Renal pelvis (tissue), 4 donors: ENCODE results near the gene HLA-F. TPM values are rescaled to one million over a fixed set of nuclear protein-coding genes. Genes with fewer than 3 reads are reported as not detected.

ENCODE experiments used
- DNase-seq: peaks from one replicate; pipeline ENCODE4 v3.0.0-alpha.2; 2013
- polyA plus RNA-seq, 3 donors: library from polyadenylated mRNA; unstranded; fragments of 120-200 nt; gene quantifications; one replicate each; pipeline ENCODE4 v1.2.1, GENCODE V29; 2013; ENCODE audit not compliant: insufficient read length in 3 of 3

Gene HLA-F
- polyA plus RNA-seq, 3 donors: 4.2 to 6.3 (median 4.6) TPM

- no peak for DNase-seq
Measured at GRCh38 chr6:29743025-29743424, 19.8 kb downstream of the HLA-F start.

- no peak for DNase-seq
Measured at GRCh38 chr6:29743568-29743967, 20.3 kb downstream of the HLA-F start.

GRCh38 chr6:29744131-29744530 lies 20.9 kb downstream of the HLA-F start:
- DNase-seq: no peak

GRCh38 chr6:29744621-29745020 lies 21.4 kb downstream of the HLA-F start:
- no peak for DNase-seq

GRCh38 chr6:29745386-29745785 lies 22.2 kb downstream of the HLA-F start:
- DNase-seq: no peak

GRCh38 chr6:29745855-29746449 lies 22.7 kb downstream of the HLA-F start:
- no peak for DNase-seq

- no peak for DNase-seq
Measured at GRCh38 chr6:29746846-29747687, 23.8 kb downstream of the HLA-F start.

GRCh38 chr6:29747688-29748250 lies 24.5 kb downstream of the HLA-F start:
- DNase-seq: no peak

GRCh38 chr6:29748391-29749307 lies 25.4 kb downstream of the HLA-F start:
- DNase-seq: peak; percentile 81

- DNase-seq: no peak
Measured at GRCh38 chr6:29749308-29749662, 26.1 kb downstream of the HLA-F start.

GRCh38 chr6:29749668-29750067 lies 26.4 kb downstream of the HLA-F start:
- DNase-seq: no peak

GRCh38 chr6:29750709-29751108 lies 27.5 kb downstream of the HLA-F start:
- no peak for DNase-seq

- DNase-seq: no peak
Measured at GRCh38 chr6:29751480-29751879, 28.2 kb downstream of the HLA-F start.

GRCh38 chr6:29752451-29753308 lies 29.4 kb downstream of the HLA-F start:
- peak; percentile 78 for DNase-seq

GRCh38 chr6:29753309-29753644 lies 30.0 kb downstream of the HLA-F start:
- DNase-seq: no peak

GRCh38 chr6:29755295-29755871 lies 32.1 kb downstream of the HLA-F start:
- DNase-seq: no peak

- no peak for DNase-seq
Measured at GRCh38 chr6:29757282-29757681, 34.0 kb downstream of the HLA-F start.

GRCh38 chr6:29757701-29758293 lies 34.6 kb downstream of the HLA-F start:
- no peak for DNase-seq

- DNase-seq: no peak
Measured at GRCh38 chr6:29758761-29759160, 35.5 kb downstream of the HLA-F start.

- no peak for DNase-seq
Measured at GRCh38 chr6:29759457-29759856, 36.2 kb downstream of the HLA-F start.

- no peak for DNase-seq
Measured at GRCh38 chr6:29760328-29760727, 37.1 kb downstream of the HLA-F start.
